GM18499 (cell line): ENCODE results near the gene PRDM15.

Source experiments
- ATAC-seq: cut with Tn5 transposase; IDR thresholded peaks from one replicate; pipeline ENCODE4 v1.9.1; 2021; ENCODE audit warnings: moderate number of reproducible peaks; ENCODE audit not compliant: insufficient read depth, unreplicated experiment

Gene PRDM15

GRCh38 chr21:41827951-41828883, 50.9 kb downstream of the PRDM15 start:
- ATAC-seq: no peak

GRCh38 chr21:41825881-41826280, 53.3 kb downstream of the PRDM15 start:
- no peak for ATAC-seq

- ATAC-seq: no peak
Measured at GRCh38 chr21:41825216-41825615, 53.9 kb downstream of the PRDM15 start.

GRCh38 chr21:41824466-41825207, 54.5 kb downstream of the PRDM15 start:
- no peak for ATAC-seq

- no peak for ATAC-seq
Measured at GRCh38 chr21:41823906-41824305, 55.2 kb downstream of the PRDM15 start.

- ATAC-seq: no peak
Measured at GRCh38 chr21:41823166-41823565, 56.0 kb downstream of the PRDM15 start.

- ATAC-seq: no peak
Measured at GRCh38 chr21:41821756-41822431, 57.2 kb downstream of the PRDM15 start.

- ATAC-seq: no peak
Measured at GRCh38 chr21:41821081-41821755, 57.9 kb downstream of the PRDM15 start.

- no peak for ATAC-seq
Measured at GRCh38 chr21:41820384-41821080, 58.6 kb downstream of the PRDM15 start.

- ATAC-seq: no peak
Measured at GRCh38 chr21:41819856-41820281, 59.3 kb downstream of the PRDM15 start.

- no peak for ATAC-seq
Measured at GRCh38 chr21:41819236-41819855, 59.8 kb downstream of the PRDM15 start.

GRCh38 chr21:41817877-41818855, 61.0 kb downstream of the PRDM15 start:
- ATAC-seq: no peak

- no peak for ATAC-seq
Measured at GRCh38 chr21:41817228-41817627, 61.9 kb downstream of the PRDM15 start.

GRCh38 chr21:41816583-41817165, 62.5 kb downstream of the PRDM15 start:
- no peak for ATAC-seq

- ATAC-seq: no peak
Measured at GRCh38 chr21:41815652-41816582, 63.2 kb downstream of the PRDM15 start.

- ATAC-seq: no peak
Measured at GRCh38 chr21:41813226-41813625, 65.9 kb downstream of the PRDM15 start.

- ATAC-seq: no peak
Measured at GRCh38 chr21:41812679-41813078, 66.5 kb downstream of the PRDM15 start.
